PFSK-1 (cell line): ENCODE measurements around the gene MATN3.

Experiments
- FOXP2 ChIP-seq: optimal IDR thresholded peaks from 2 replicates; pipeline ENCODE3; 2011; ENCODE audit warnings: borderline replicate concordance, control low read depth, inconsistent platforms; ENCODE audit not compliant: insufficient read depth; ENCODE audit errors: extremely low read length, extremely low read depth
- POLR2AphosphoS5 ChIP-seq: IDR thresholded peaks from 2 replicates; pipeline ENCODE4 v1.6.1; 2012; ENCODE audit warnings: low read depth, mild to moderate bottlenecking, control low read depth, low read length, moderate library complexity
- REST ChIP-seq, 2 experiments: IDR thresholded peaks; 2 replicates each; pipeline versions ENCODE4 v1.6.1 to v1.8.0; 2011 to 2012; ENCODE audit warnings: low read depth in 2 of 2, low read length in 2 of 2, control low read depth in 1 of 2, inconsistent platforms in 1 of 2, mild to moderate bottlenecking in 1 of 2, moderate library complexity in 1 of 2; ENCODE audit not compliant: insufficient read depth in 1 of 2
- SIN3A ChIP-seq: IDR thresholded peaks from 2 replicates; pipeline ENCODE4 v1.6.1; 2012; ENCODE audit warnings: mild to moderate bottlenecking, low read length, moderate library complexity, borderline replicate concordance; ENCODE audit not compliant: insufficient read depth
- TAF1 ChIP-seq: IDR thresholded peaks from 2 replicates; pipeline ENCODE4 v1.6.1; 2012; ENCODE audit warnings: low read length, control low read depth, borderline replicate concordance; ENCODE audit not compliant: insufficient read depth

The MATN3 gene

GRCh38 chr2:20034821-20035220 lies 22.4 kb upstream of the MATN3 start:
- no peak for TF ChIP-seq REST (IDR thresholded peaks at IDR 0.05; ENCODE audit: insufficient read depth in 1 of 2, low read depth in 2 of 2, low read length in 2 of 2)
- TF ChIP-seq SIN3A, result no peak
- TF ChIP-seq TAF1, result no peak
- TF ChIP-seq FOXP2, result no peak
- no peak for TF ChIP-seq POLR2AphosphoS5

DNA sequence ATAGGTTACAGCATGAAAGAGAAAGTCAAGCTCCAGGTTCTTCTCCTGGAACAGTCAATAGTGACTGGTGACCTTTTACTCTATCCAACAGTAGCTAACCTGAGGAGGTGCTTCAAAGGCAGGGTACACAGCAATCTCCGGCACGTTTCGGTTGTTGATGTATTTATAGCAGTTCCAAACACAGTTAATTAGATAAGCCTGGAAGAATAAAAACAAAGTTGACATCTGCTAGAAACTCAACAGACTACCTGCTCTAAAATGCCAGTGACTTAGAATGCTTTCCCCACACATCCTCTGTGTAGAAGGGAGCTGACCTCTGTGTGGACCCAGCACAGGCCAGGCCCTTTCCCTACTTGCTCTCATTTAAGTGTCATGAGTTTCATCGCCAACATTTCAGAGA lies 21.8 kb upstream of the MATN3 start:
- TF ChIP-seq POLR2AphosphoS5 (no peak), FOXP2 (no peak), TAF1 (no peak)

DNA sequence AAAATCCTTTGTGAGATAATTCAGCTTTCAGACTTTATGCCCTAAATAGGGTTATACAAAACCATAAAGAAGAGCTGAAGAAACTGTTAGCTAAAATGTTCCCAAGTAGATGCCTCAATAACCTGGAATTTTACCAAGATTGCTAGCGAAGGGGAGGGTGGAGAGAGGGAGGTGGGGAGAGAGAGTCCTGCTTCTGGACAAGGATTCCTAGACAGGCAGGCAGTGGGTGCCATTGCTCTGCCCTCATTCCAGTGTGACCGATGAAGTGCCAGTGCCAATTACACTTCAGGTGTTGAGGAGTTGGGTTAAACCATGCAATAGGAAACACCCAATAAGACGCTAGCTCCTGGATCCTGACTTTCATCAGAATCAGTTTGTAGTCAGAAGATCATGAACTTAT lies 20.9 kb upstream of the MATN3 start:
- TF ChIP-seq REST (IDR thresholded peaks at IDR 0.05; ENCODE audit: insufficient read depth in 1 of 2, low read depth in 2 of 2, low read length in 2 of 2) (no peak), POLR2AphosphoS5 (no peak), FOXP2 (no peak), TAF1 (no peak), SIN3A (no peak)

- no peak for TF ChIP-seq FOXP2
- no peak for TF ChIP-seq TAF1
- no peak for TF ChIP-seq SIN3A
- TF ChIP-seq POLR2AphosphoS5, result no peak
- no peak for TF ChIP-seq REST (IDR thresholded peaks at IDR 0.05; ENCODE audit: insufficient read depth in 1 of 2, low read depth in 2 of 2, low read length in 2 of 2)
These were observed 17.8 kb upstream of the MATN3 start for GRCh38 chr2:20030224-20030623.

GRCh38 chr2:20027705-20028434 lies 15.4 kb upstream of the MATN3 start:
- no peak for TF ChIP-seq REST (IDR thresholded peaks at IDR 0.05; ENCODE audit: insufficient read depth in 1 of 2, low read depth in 2 of 2, low read length in 2 of 2)
- no peak for TF ChIP-seq POLR2AphosphoS5
- TF ChIP-seq TAF1, result no peak
- TF ChIP-seq FOXP2, result no peak
- no peak for TF ChIP-seq SIN3A
